ENCODE measurements around the gene ANKS3.

GRCh38 chr16:4648917-4649316 is 85.2 kb downstream of the ANKS3 start:
- TF ChIP-seq CTCF (IDR thresholded peaks at IDR 0.05; ENCODE audit: borderline replicate concordance, extremely low read depth, low read length, poor library complexity, severe bottlenecking) (peak; percentile 23), EZH2 (IDR thresholded peaks at IDR 0.05; ENCODE audit: borderline replicate concordance, low read depth, low read length, severe bottlenecking) (no peak)

Measured in DND-41 (cell line).